GM12865 (cell line): ENCODE results near the gene HIVEP1.

Experiments
- DNase-seq: peaks from one replicate; pipeline ENCODE4 v3.0.0; 2010; ENCODE audit warnings: low read depth
- H3K4me3 ChIP-seq: 2 replicates; pipeline ENCODE4 v1.5.1; 2011; ENCODE audit warnings: mild to moderate bottlenecking, low read depth, low read length, control low read depth
- TF ChIP-seq, protein P1 (sequence below): IDR thresholded peaks from 2 replicates; pipeline ENCODE4 v1.5.1; 2011; ENCODE audit warnings: low read length, control low read depth, low read depth, inconsistent platforms; ENCODE audit not compliant: insufficient read depth; ENCODE audit errors: missing control alignments

The HIVEP1 gene

DNA sequence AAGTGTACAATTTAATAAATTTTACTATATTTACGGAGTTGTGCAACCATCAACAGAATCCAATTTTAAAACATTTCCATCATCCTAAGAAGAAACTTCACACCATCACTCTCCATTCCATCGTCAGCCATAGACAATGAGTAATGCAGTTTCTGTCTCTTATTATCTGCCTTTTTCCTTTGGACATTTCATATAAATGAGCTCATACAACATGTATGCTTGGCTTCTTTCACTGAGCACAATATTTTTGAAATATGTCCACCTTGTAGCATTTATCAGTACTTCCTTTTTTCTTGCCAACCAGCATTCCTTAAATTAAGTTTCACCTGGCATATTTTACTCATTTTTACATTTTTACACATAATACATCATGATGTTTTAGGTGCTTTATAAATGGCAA is 22.7 kb upstream of the HIVEP1 start:
- H3K4me3 ChIP-seq, result no peak overlapping the region
- DNase-seq, result no peak
- TF ChIP-seq, protein P1, sequence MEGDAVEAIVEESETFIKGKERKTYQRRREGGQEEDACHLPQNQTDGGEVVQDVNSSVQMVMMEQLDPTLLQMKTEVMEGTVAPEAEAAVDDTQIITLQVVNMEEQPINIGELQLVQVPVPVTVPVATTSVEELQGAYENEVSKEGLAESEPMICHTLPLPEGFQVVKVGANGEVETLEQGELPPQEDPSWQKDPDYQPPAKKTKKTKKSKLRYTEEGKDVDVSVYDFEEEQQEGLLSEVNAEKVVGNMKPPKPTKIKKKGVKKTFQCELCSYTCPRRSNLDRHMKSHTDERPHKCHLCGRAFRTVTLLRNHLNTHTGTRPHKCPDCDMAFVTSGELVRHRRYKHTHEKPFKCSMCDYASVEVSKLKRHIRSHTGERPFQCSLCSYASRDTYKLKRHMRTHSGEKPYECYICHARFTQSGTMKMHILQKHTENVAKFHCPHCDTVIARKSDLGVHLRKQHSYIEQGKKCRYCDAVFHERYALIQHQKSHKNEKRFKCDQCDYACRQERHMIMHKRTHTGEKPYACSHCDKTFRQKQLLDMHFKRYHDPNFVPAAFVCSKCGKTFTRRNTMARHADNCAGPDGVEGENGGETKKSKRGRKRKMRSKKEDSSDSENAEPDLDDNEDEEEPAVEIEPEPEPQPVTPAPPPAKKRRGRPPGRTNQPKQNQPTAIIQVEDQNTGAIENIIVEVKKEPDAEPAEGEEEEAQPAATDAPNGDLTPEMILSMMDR, result no peak

DNA sequence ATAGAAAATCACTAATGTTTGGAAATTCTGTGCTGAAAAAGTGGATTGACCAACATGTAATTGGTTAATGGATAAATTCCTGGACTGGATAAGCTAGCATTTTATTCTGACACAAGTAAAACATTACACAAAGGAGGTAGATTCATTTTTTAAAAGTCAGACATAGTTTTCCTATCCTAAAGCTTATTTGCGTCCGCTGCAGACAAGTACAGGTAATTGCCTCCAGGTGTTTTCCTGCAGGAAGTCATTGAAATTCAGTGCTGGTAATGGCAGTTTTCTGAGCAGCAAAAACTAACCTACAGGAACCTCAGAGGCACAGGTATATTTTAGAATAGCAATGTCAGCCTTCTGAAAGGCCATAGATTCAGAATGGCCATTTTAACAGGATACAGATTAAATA is 20.0 kb upstream of the HIVEP1 start:
- DNase-seq, result no peak
- TF ChIP-seq, protein P1, result no peak

GRCh38 chr6:11994875-11995461 is 17.1 kb upstream of the HIVEP1 start:
- H3K4me3 ChIP-seq, result no peak overlapping the region
- TF ChIP-seq, protein P1, result no peak
- DNase-seq, result no peak

More for the DNA sequence above, 20.0 kb upstream of the HIVEP1 start:
- H3K4me3 ChIP-seq, result no peak overlapping the region

- H3K4me3 ChIP-seq, result no peak overlapping the region
- TF ChIP-seq, protein P1, result no peak
- DNase-seq, result no peak
Observed at GRCh38 chr6:11996751-11997150, 15.4 kb upstream of the HIVEP1 start.

DNA sequence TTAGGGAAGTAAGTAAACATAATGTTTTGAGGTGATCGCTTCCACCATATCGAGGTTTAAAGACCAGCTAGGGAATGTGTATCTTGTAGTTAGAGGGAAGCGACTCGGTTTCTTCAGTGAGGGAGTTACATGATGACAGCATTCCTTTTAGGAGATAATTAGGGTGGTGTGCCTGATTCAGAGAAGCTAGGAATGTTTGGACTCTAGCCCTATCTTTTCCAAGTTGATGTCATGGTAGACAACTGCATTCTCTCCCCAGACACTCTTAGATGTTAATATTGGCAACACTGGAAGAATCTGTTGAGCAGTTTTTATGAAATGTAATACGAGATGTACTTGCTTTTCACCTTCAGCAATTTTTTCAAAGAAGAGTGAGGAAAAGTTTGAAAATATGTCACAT is 12.9 kb upstream of the HIVEP1 start:
- H3K4me3 ChIP-seq, result no peak overlapping the region
- TF ChIP-seq, protein P1, result no peak
- no peak for DNase-seq

DNA sequence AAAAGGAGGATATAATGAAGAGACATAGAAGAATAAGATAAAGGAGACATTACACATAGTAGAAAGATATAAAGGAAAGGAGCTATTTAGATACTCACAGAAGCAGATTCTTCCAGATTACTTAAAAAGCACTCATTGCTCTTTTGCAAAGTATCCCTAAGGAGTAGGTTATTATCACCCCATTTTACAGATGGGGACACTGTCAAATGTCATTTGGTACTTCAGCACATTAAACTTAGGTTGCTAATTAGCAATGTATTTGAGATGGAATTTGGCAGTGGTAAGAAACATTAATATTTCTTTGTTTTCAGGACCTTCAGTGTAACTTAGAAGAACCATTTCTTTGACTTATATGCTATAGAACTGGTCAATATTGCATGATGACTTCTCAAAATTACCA is 11.9 kb upstream of the HIVEP1 start:
- TF ChIP-seq, protein P1, result no peak
- no peak overlapping the region for H3K4me3 ChIP-seq
- DNase-seq, result no peak
